Endothelial cell (in vitro differentiated cells): Measurements from ENCODE around the gene TMEM132D. TPM values are rescaled to one million over a fixed set of nuclear protein-coding genes. Genes with fewer than 3 reads are reported as not detected.

Experiments
- DNase-seq: peaks from one replicate; pipeline ENCODE4 v3.0.0; 2021; ENCODE audit warnings: low spot score
- H3K27ac Mint-ChIP-seq: one replicate; pipeline ENCODE4 v1.8.0; 2021; ENCODE audit warnings: mixed read lengths, inconsistent platforms; ENCODE audit not compliant: unreplicated experiment
- H3K27me3 Mint-ChIP-seq: one replicate; pipeline ENCODE4 v1.8.0; 2021; ENCODE audit warnings: mild to moderate bottlenecking, moderate library complexity, mixed read lengths, inconsistent platforms; ENCODE audit not compliant: unreplicated experiment
- H3K36me3 Mint-ChIP-seq: one replicate; pipeline ENCODE4 v1.8.0; 2021; ENCODE audit warnings: mild to moderate bottlenecking, low read depth, mixed read lengths, inconsistent platforms; ENCODE audit not compliant: unreplicated experiment
- H3K4me1 Mint-ChIP-seq: one replicate; pipeline ENCODE4 v1.8.0; 2021; ENCODE audit warnings: mild to moderate bottlenecking, mixed read lengths, inconsistent platforms; ENCODE audit not compliant: unreplicated experiment
- H3K4me3 Mint-ChIP-seq: one replicate; pipeline ENCODE4 v1.8.0; 2021; ENCODE audit warnings: mild to moderate bottlenecking, mixed read lengths, inconsistent platforms; ENCODE audit not compliant: unreplicated experiment
- H3K9me3 Mint-ChIP-seq: one replicate; pipeline ENCODE4 v1.8.0; 2021; ENCODE audit warnings: mixed read lengths, inconsistent platforms; ENCODE audit not compliant: unreplicated experiment
- total RNA-seq: library from RNA; stranded (reverse); fragmentation: NEBNext Ultra II Directional; extraction: Animal tissue kit (Norgen Biotek cat#: 25700); gene quantifications from one replicate; pipeline ENCODE4 v1.2.1, GENCODE V29; 2021; ENCODE audit not compliant: unreplicated experiment
- TF ChIP-seq, protein P1 (sequence below): fragments of 200-600 bp; sonication (generic); IDR thresholded peaks from one replicate; pipeline ENCODE4 v1.5.0; 2021; ENCODE audit warnings: antibody characterized with exemption; ENCODE audit not compliant: unreplicated experiment

TMEM132D gene
- total RNA-seq, 1 donor from 2014 or later = not detected

DNA sequence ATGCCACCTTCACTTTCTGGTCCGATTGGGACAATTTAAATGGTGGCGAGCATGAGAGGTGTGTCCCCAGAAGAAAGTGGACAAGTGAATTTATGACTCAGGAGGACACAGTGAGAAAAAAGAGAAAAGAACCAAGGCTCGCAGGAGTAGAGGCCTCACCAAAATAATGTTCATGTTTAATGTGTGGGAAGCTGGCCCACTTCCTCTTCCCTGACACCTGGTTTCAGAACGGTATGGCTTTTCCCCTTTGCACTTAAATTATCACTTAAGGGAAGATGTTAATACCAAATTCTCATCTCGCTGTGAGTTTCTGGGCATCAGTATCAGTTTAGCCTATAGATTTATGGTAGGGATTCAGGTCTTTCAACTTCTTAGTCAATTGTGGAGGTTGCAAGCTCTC lies 824.1 kb downstream of the TMEM132D start:
- H3K4me1 Mint-ChIP-seq = no peaks in the 10 kb centered on the region
- peaks cover 5% of the 10 kb centered on the region for H3K36me3 Mint-ChIP-seq
- DNase-seq = no peak
- peaks cover 7% of the 10 kb centered on the region for H3K27me3 Mint-ChIP-seq
- H3K27ac Mint-ChIP-seq = no peak overlapping the region
- no peak overlapping the region for H3K4me3 Mint-ChIP-seq
- TF ChIP-seq, protein P1, sequence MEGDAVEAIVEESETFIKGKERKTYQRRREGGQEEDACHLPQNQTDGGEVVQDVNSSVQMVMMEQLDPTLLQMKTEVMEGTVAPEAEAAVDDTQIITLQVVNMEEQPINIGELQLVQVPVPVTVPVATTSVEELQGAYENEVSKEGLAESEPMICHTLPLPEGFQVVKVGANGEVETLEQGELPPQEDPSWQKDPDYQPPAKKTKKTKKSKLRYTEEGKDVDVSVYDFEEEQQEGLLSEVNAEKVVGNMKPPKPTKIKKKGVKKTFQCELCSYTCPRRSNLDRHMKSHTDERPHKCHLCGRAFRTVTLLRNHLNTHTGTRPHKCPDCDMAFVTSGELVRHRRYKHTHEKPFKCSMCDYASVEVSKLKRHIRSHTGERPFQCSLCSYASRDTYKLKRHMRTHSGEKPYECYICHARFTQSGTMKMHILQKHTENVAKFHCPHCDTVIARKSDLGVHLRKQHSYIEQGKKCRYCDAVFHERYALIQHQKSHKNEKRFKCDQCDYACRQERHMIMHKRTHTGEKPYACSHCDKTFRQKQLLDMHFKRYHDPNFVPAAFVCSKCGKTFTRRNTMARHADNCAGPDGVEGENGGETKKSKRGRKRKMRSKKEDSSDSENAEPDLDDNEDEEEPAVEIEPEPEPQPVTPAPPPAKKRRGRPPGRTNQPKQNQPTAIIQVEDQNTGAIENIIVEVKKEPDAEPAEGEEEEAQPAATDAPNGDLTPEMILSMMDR = no peak
- H3K9me3 Mint-ChIP-seq = peaks cover 38% of the 10 kb centered on the region

DNA sequence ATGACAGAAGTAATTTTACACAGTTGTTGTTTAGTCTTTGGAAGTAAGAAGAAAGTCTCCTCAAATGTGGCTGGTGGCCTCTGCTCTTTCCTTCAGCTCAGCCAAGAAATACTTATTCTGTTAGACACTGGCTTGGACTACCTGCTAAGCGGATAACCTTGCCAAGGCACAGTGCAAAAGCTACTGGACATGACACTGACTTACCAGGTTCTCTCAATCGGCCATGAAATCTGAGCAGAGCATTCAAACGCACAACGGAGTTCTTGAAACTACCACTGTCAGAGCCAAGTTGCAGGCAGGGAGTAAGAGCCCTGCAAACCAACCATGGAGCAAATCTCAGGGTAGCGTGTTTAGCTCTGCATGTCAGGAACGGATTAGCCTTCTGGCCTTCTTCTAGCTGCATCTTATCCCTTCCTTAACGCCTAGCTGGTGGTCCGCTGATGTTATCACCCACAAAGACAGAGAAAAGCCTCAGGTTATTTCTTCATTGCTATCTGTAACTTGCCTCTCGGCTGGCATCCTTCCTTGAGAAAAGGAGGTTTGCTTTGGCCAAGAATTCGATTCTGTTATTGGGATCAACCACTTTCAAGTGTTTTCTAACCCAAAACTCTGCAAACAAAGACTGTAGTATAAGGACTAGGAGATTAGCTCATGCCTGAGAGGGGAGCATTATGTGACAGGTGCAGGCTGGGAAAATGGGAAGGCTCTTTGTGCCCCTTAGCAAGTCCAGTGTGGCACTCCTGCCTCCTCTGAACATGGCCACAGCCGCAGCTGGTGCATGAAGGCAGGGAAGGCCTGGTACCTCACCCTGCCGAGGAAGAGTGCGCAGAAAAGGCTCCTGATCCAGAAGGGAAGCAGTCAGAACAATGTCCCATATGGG lies 827.1 kb downstream of the TMEM132D start:
- TF ChIP-seq, protein P1 = no peak
- H3K27ac Mint-ChIP-seq = no peak overlapping the region
- H3K4me1 Mint-ChIP-seq = no peaks in the 10 kb centered on the region
- DNase-seq = no peak
- H3K9me3 Mint-ChIP-seq = peaks cover 46% of the 10 kb centered on the region
- H3K4me3 Mint-ChIP-seq = no peak overlapping the region
- peaks cover 7% of the 10 kb centered on the region for H3K27me3 Mint-ChIP-seq
- H3K36me3 Mint-ChIP-seq = peaks cover 12% of the 10 kb centered on the region

DNA sequence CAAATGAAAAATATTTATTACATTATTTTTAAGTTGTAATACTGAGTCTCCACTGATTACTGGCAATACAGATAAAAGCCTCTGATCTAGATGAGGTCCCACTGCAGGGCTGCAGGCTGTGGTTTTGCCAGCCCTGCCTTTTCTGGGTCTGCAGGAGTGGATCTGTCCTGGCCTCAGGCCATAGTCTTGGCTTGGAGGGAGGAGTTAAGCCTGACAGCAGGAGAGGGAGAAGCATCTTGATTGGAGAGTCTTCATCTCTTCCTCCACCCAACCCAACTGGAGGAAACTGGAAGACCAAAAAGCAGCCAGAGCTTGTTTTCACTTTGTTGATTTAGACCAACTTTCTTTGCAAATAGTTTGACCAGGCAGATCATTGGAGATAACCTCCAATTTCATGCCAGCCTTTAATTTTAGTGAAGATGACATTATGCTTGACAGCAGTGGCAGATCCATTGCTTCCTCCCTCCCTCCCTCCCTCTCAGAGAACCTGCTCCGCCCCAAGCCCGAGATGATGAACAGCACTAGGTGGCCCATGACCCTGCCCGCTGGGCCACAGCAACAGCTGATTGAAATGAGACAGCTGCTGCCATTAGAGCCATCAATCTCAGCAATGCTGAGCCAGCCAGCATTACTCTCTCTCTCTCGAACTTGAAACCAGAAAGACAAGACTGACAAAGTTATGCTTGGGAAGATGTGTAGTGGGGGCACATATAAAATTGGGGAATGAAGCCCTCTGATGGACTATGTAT lies 828.2 kb downstream of the TMEM132D start:
- Mint-ChIP-seq H3K4me1 (no peaks in the 10 kb centered on the region), H3K4me3 (no peak overlapping the region), H3K36me3 (peaks cover 13% of the 10 kb centered on the region), H3K27ac (no peak overlapping the region), H3K9me3 (peaks cover 52% of the 10 kb centered on the region), H3K27me3 (peaks cover 10% of the 10 kb centered on the region)
- DNase-seq = no peak
- TF ChIP-seq, protein P1 = no peak

DNA sequence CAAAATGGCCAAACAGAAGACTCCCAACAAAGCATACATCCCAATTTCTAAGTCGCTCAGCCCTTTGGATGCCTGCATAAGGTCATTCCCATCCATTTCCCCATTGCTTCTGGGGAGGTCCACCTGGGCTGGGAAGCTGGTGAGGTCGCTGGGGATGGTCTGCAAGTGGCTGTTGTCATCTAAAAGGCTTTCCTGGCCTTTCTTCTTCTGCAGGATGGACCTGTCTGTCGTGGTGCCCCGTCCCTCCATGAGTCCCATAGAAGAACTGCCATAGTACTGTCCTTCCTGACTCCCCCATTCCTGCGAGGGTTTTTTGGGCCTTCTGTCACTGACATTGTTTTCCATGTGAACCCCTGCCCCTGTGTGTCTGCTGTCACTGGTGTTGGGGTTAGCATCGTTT lies 829.4 kb downstream of the TMEM132D start:
- Mint-ChIP-seq H3K4me3 (no peak overlapping the region), H3K9me3 (peaks cover 53% of the 10 kb centered on the region), H3K4me1 (no peaks in the 10 kb centered on the region), H3K27ac (no peak overlapping the region), H3K27me3 (peaks cover 9% of the 10 kb centered on the region), H3K36me3 (peaks cover 13% of the 10 kb centered on the region)
- DNase-seq = no peak
- TF ChIP-seq, protein P1 = no peak
